ENCODE results near the gene MGMT. TPM values are rescaled to one million over a fixed set of nuclear protein-coding genes. Genes with fewer than 3 reads are reported as not detected.

The MGMT gene
- total and polyA plus RNA-seq, 2 of the 4 experiments (the other 2 are of a cell fraction): 11.5 to 17.8 TPM

- ChIA-PET CTCF (no interaction called here), POLR2A (ENCODE audit: unreplicated experiment) (no interaction called here)
- Histone ChIP-seq H4K5ac (ENCODE audit: low read depth, low read length) (no peak overlapping the region), H2BK15ac (ENCODE audit: low read depth, low read length) (no peak overlapping the region), H3K9ac (ENCODE audit: low read depth, low read length) (no peak overlapping the region), H3K56ac (ENCODE audit: extremely low read depth, insufficient read depth, low read length) (no peak overlapping the region), H4K8ac (ENCODE audit: low read depth in 2 of 2, low read length in 2 of 2) (no peak overlapping the region), H3K36me3 (ENCODE audit: control insufficient read depth, insufficient read depth, low read length) (no peaks in the 10 kb centered on the region), H2AK5ac (ENCODE audit: low read depth, low read length) (no peak overlapping the region), H3K79me1 (ENCODE audit: low read depth in 1 of 2, low read length in 2 of 2) (no peaks in the 10 kb centered on the region), H2AK9ac (replicated peaks; ENCODE audit: low read depth, low read length, poor library complexity) (no peak overlapping the region), H4K91ac (ENCODE audit: insufficient read depth, low read depth, low read length) (no peak overlapping the region), H2AFZ (replicated peaks; ENCODE audit: low read length, poor library complexity) (no peak overlapping the region), H3K9me3 (ENCODE audit: control insufficient read depth, insufficient read depth, low read length) (peaks cover 6% of the 10 kb centered on the region; the same call in 1 of the 2 replicates), H2BK20ac (ENCODE audit: low read depth, low read length) (no peak overlapping the region), H3K4me3 (ENCODE audit: insufficient read depth, low read depth, low read length) (no peak overlapping the region), H3K23ac (ENCODE audit: low read depth, low read length) (no peak overlapping the region), H3K27ac (ENCODE audit: insufficient read depth, low read length) (no peak overlapping the region), H4K20me1 (ENCODE audit: insufficient read depth, low read length) (no peaks in the 10 kb centered on the region), H3K4me1 (ENCODE audit: control insufficient read depth, insufficient read depth, low read length) (no peaks in the 10 kb centered on the region), H3K4me2 (ENCODE audit: low read depth, low read length) (no peak overlapping the region), H3K9me1 (ENCODE audit: insufficient read depth, low read length) (no peaks in the 10 kb centered on the region), H3K4ac (ENCODE audit: low read depth, low read length) (no peak overlapping the region), H3K27me3 (ENCODE audit: control insufficient read depth, insufficient read depth, low read length) (no peaks in the 10 kb centered on the region), H3K14ac (replicated peaks; ENCODE audit: low read depth, low read length) (no peak overlapping the region), H2BK120ac (ENCODE audit: low read depth, low read length) (no peak overlapping the region), H2BK5ac (ENCODE audit: low read depth, low read length, poor library complexity, severe bottlenecking) (no peak overlapping the region), H3K18ac (ENCODE audit: low read depth, low read length) (no peak overlapping the region)
- dilution Hi-C loops (cut with HindIII; ENCODE audit: low sequenced_read_pairs, unreplicated experiment): no loop called here
- no peak for ATAC-seq (ENCODE audit: low read depth)
- no TSS peak for BruUV-seq (replicated peaks)
- in situ Hi-C loops (cut with MboI; ENCODE audit: low sequenced_read_pairs): no loop called here
- no peak for DNase-seq
- TF ChIP-seq CEBPB (IDR thresholded peaks at IDR 0.05; ENCODE audit: low read depth, low read length) (no peak), RAD21 (IDR thresholded peaks at IDR 0.05; ENCODE audit: low read length) (no peak), USF2 (IDR thresholded peaks at IDR 0.05; ENCODE audit: low read depth, low read length) (no peak), RFX5 (IDR thresholded peaks at IDR 0.05; ENCODE audit: low read depth, low read length) (no peak), BHLHE40 (IDR thresholded peaks at IDR 0.05; ENCODE audit: low read depth, low read length) (no peak), MXI1 (IDR thresholded peaks at IDR 0.05; ENCODE audit: borderline replicate concordance, low read depth, low read length) (no peak), RCOR1 (IDR thresholded peaks at IDR 0.05; ENCODE audit: insufficient replicate concordance, low read length) (no peak), SMC3 (IDR thresholded peaks at IDR 0.05; ENCODE audit: low read depth, low read length) (no peak), MAZ (IDR thresholded peaks at IDR 0.05; ENCODE audit: borderline replicate concordance, low read depth, low read length) (no peak), MAFK (IDR thresholded peaks at IDR 0.05; ENCODE audit: low read depth, low read length) (no peak), POLR2A (IDR thresholded peaks at IDR 0.05; ENCODE audit: low read depth, low read length) (no peak), CTCF (conservative IDR thresholded peaks at IDR 0.05; ENCODE audit: low read depth, low read length) (no peak), NFE2L2 (IDR thresholded peaks at IDR 0.05; ENCODE audit: low read depth, low read length) (no peak), CHD1 (IDR thresholded peaks at IDR 0.05; ENCODE audit: low read depth, low read length) (no peak), FOS (IDR thresholded peaks at IDR 0.05; ENCODE audit: low read depth, low read length) (no peak)
- TF ChIP-seq, protein P1, sequence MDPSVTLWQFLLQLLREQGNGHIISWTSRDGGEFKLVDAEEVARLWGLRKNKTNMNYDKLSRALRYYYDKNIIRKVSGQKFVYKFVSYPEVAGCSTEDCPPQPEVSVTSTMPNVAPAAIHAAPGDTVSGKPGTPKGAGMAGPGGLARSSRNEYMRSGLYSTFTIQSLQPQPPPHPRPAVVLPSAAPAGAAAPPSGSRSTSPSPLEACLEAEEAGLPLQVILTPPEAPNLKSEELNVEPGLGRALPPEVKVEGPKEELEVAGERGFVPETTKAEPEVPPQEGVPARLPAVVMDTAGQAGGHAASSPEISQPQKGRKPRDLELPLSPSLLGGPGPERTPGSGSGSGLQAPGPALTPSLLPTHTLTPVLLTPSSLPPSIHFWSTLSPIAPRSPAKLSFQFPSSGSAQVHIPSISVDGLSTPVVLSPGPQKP (IDR thresholded peaks at IDR 0.05; ENCODE audit: borderline replicate concordance, low read depth, low read length): no peak
- WGBS, 2 experiments (ENCODE audit: extremely low coverage in 2 of 2, insufficient read length in 1 of 2): no CpG with 5 or more reads among the region's 8 CpGs
- intact Hi-C loops (cut with micrococcal nuclease): no loop called here
Measured at GRCh38 chr10:129685271-129685670, 218.2 kb downstream of the MGMT start.

Measured in IMR-90 (cell line).